Osteoblast (primary cell): ENCODE measurements around the gene GPR149. TPM values are rescaled to one million over a fixed set of nuclear protein-coding genes. Genes with fewer than 3 reads are reported as not detected.

Experiments
- DNase-seq: peaks from one replicate; pipeline ENCODE4 v3.0.0; 2011; ENCODE audit warnings: low spot score, mixed read lengths; ENCODE audit not compliant: insufficient read length; ENCODE audit errors: missing footprints
- H2AFZ ChIP-seq: 2 replicates; pipeline ENCODE4 v1.6.0; 2011; ENCODE audit warnings: mild to moderate bottlenecking, low read length
- H3K27ac ChIP-seq: 2 replicates; pipeline ENCODE4 v1.5.1; 2011; ENCODE audit warnings: mild to moderate bottlenecking, low read depth, low read length, moderate library complexity
- H3K27me3 ChIP-seq: 2 replicates; pipeline ENCODE4 v1.6.0; 2012; ENCODE audit warnings: mild to moderate bottlenecking, control low read depth, inconsistent platforms, low read length, moderate library complexity; ENCODE audit not compliant: insufficient read depth
- H3K36me3 ChIP-seq: 2 replicates; pipeline ENCODE4 v1.5.1; 2011; ENCODE audit warnings: mild to moderate bottlenecking, low read length, control low read depth, moderate library complexity; ENCODE audit not compliant: insufficient read depth
- H3K4me1 ChIP-seq: 2 replicates; pipeline ENCODE4 v1.5.1; 2011; ENCODE audit warnings: mild to moderate bottlenecking, low read length, control low read depth, moderate library complexity; ENCODE audit not compliant: insufficient read depth
- H3K4me2 ChIP-seq: 2 replicates; pipeline ENCODE4 v1.6.0; 2011; ENCODE audit warnings: mild to moderate bottlenecking, low read length; ENCODE audit not compliant: insufficient read depth
- H3K4me3 ChIP-seq: fragments of 200-600 bp; sonication (generic); 3 replicates; pipeline ENCODE4 v1.5.1; 2012; ENCODE audit warnings: mild to moderate bottlenecking, low read length, inconsistent platforms; ENCODE audit not compliant: insufficient read depth
- H3K79me2 ChIP-seq: 2 replicates; pipeline ENCODE4 v1.6.0; 2012; ENCODE audit warnings: mild to moderate bottlenecking, low read length, control low read depth, inconsistent platforms; ENCODE audit not compliant: insufficient read depth
- H3K9me3 ChIP-seq: 2 replicates; pipeline ENCODE4 v1.5.1; 2011; ENCODE audit warnings: low read depth, low read length, control low read depth
- H4K20me1 ChIP-seq: 2 replicates; pipeline ENCODE4 v1.6.0; 2012; ENCODE audit warnings: mild to moderate bottlenecking, low read length, control low read depth; ENCODE audit not compliant: insufficient read depth
- CTCF ChIP-seq: IDR thresholded peaks from 2 replicates; pipeline ENCODE4 v1.5.1; 2011; ENCODE audit warnings: mild to moderate bottlenecking, low read depth, low read length, moderate library complexity; ENCODE audit errors: extremely low read depth
- total RNA-seq: library from RNA; depleted of rRNA; stranded (reverse); fragments of >200 nt; gene quantifications from 2 replicates; pipeline ENCODE4 v1.2.3, GENCODE V29; 2012

Gene GPR149
- total RNA-seq, 1 donor, result not detected

GRCh38 chr3:154389861-154390260 is 40.1 kb downstream of the GPR149 start:
- no peaks in the 10 kb centered on the region for H3K4me1 ChIP-seq
- no peaks in the 10 kb centered on the region for H3K9me3 ChIP-seq
- H3K79me2 ChIP-seq, result no peaks in the 10 kb centered on the region
- no peak overlapping the region for H3K4me2 ChIP-seq
- no peak for DNase-seq
- no peaks in the 10 kb centered on the region for H4K20me1 ChIP-seq
- no peak overlapping the region for H3K27ac ChIP-seq
- H3K27me3 ChIP-seq, result no peaks in the 10 kb centered on the region
- H3K4me3 ChIP-seq, result no peak overlapping the region
- no peaks in the 10 kb centered on the region for H3K36me3 ChIP-seq
- TF ChIP-seq CTCF, result no peak
- no peak overlapping the region for H2AFZ ChIP-seq

- no peak for DNase-seq
- H2AFZ ChIP-seq, result no peak overlapping the region
- H3K27me3 ChIP-seq, result no peaks in the 10 kb centered on the region
- TF ChIP-seq CTCF, result no peak
- H3K27ac ChIP-seq, result no peak overlapping the region
- H3K79me2 ChIP-seq, result no peaks in the 10 kb centered on the region
- no peaks in the 10 kb centered on the region for H4K20me1 ChIP-seq
- no peak overlapping the region for H3K4me3 ChIP-seq
- no peaks in the 10 kb centered on the region for H3K36me3 ChIP-seq
- H3K4me2 ChIP-seq, result no peak overlapping the region
- H3K9me3 ChIP-seq, result no peaks in the 10 kb centered on the region
- H3K4me1 ChIP-seq, result no peaks in the 10 kb centered on the region
Measured at GRCh38 chr3:154384479-154384878, 45.5 kb downstream of the GPR149 start.

GRCh38 chr3:154378311-154378710 is 51.7 kb downstream of the GPR149 start:
- Histone ChIP-seq H4K20me1 (no peaks in the 10 kb centered on the region), H3K9me3 (no peaks in the 10 kb centered on the region), H3K36me3 (no peaks in the 10 kb centered on the region), H3K4me1 (no peaks in the 10 kb centered on the region), H3K4me2 (no peak overlapping the region), H3K27ac (no peak overlapping the region), H3K4me3 (no peak overlapping the region), H2AFZ (no peak overlapping the region), H3K79me2 (no peaks in the 10 kb centered on the region), H3K27me3 (no peaks in the 10 kb centered on the region)
- DNase-seq, result no peak
- no peak for TF ChIP-seq CTCF

GRCh38 chr3:154367221-154367620 is 62.8 kb downstream of the GPR149 start:
- no peaks in the 10 kb centered on the region for H4K20me1 ChIP-seq
- no peak overlapping the region for H3K4me3 ChIP-seq
- H3K27ac ChIP-seq, result no peak overlapping the region
- no peak overlapping the region for H3K4me2 ChIP-seq
- no peak for DNase-seq
- no peak for TF ChIP-seq CTCF
- H3K9me3 ChIP-seq, result no peaks in the 10 kb centered on the region
- H3K36me3 ChIP-seq, result no peaks in the 10 kb centered on the region
- H3K4me1 ChIP-seq, result no peaks in the 10 kb centered on the region
- H3K27me3 ChIP-seq, result no peaks in the 10 kb centered on the region
- H3K79me2 ChIP-seq, result no peaks in the 10 kb centered on the region
- no peak overlapping the region for H2AFZ ChIP-seq
